Natural killer cell (primary cell): ENCODE data around the gene TMPRSS7. TPM values are rescaled to one million over a fixed set of nuclear protein-coding genes. Genes with fewer than 3 reads are reported as not detected.

Experiments used
- ATAC-seq, 3 donors: fragments of 150-1000 bp in 2 of 3; fragments of 200-7000 bp in 1 of 3; cut with Tn5 transposase; 1 replicate in 1 of 3; 2 replicates in 2 of 3; pipeline ENCODE4 v1.10.0; 2021; ENCODE audit warnings: mild to moderate bottlenecking in 2 of 3, moderate library complexity in 2 of 3
- DNase-seq, 2 donors: peaks; one replicate each; pipeline versions ENCODE4 v3.0.0 to v3.0.0-alpha.2; 2013 to 2021; ENCODE audit warnings: mixed read lengths in 1 of 2
- H3K27ac ChIP-seq: one replicate; pipeline ENCODE4 v1.5.1; 2013; ENCODE audit warnings: mild to moderate bottlenecking, low read length
- H3K27me3 ChIP-seq: one replicate; pipeline ENCODE4 v1.6.1; 2013; ENCODE audit warnings: low read length; ENCODE audit not compliant: control insufficient read depth, insufficient read depth
- H3K36me3 ChIP-seq: one replicate; pipeline ENCODE4 v1.6.1; 2013; ENCODE audit warnings: low read length; ENCODE audit not compliant: control insufficient read depth, insufficient read depth
- H3K4me1 ChIP-seq: one replicate; pipeline ENCODE4 v1.6.1; 2013; ENCODE audit warnings: low read length; ENCODE audit not compliant: control insufficient read depth, insufficient read depth
- H3K4me3 ChIP-seq: one replicate; pipeline ENCODE4 v1.5.1; 2013; ENCODE audit warnings: low read length
- H3K9me3 ChIP-seq: one replicate; pipeline ENCODE4 v1.6.1; 2013; ENCODE audit warnings: low read length; ENCODE audit not compliant: control insufficient read depth, insufficient read depth
- H3K27ac Mint-ChIP-seq, 2 donors: one replicate each; pipeline ENCODE4 v1.8.0; 2022; ENCODE audit warnings: mild to moderate bottlenecking in 2 of 2, mixed read lengths in 2 of 2, moderate library complexity in 1 of 2
- H3K27me3 Mint-ChIP-seq, 2 donors: one replicate each; pipeline ENCODE4 v1.8.0; 2022; ENCODE audit warnings: low read depth in 2 of 2, mixed read lengths in 2 of 2
- H3K36me3 Mint-ChIP-seq: one replicate; pipeline ENCODE4 v1.8.0; 2022; ENCODE audit warnings: mixed read lengths
- H3K4me1 Mint-ChIP-seq, 2 donors: one replicate each; pipeline ENCODE4 v1.8.0; 2022; ENCODE audit warnings: mixed read lengths in 2 of 2
- H3K4me3 Mint-ChIP-seq: one replicate; pipeline ENCODE4 v1.8.0; 2022; ENCODE audit warnings: mild to moderate bottlenecking, moderate library complexity, mixed read lengths
- H3K9me3 Mint-ChIP-seq, 2 donors: one replicate each; pipeline ENCODE4 v1.8.0; 2022; ENCODE audit warnings: mixed read lengths in 2 of 2
- CTCF ChIP-seq: fragments of 200-600 bp; IDR thresholded peaks from one replicate; pipeline ENCODE4 v1.8.0; 2022; ENCODE audit warnings: antibody characterized with exemption
- WGBS: methylation state at CpG from one replicate; pipeline ENCODE4 v1.1.7; 2013; ENCODE audit warnings: missing lambda C conversion rate; ENCODE audit not compliant: insufficient coverage; 5-methylcytosine and 5-hydroxymethylcytosine counted together
- intact Hi-C: fragments of 100-400 bp; cut with micrococcal nuclease; formaldehyde crosslinking; loops from one replicate; pipeline ENCODE4 v1.14.2; 2022
- total RNA-seq, 4 donors: library from RNA; stranded (reverse); fragments of 120-200 nt in 1 of 4; gene quantifications; one replicate each; pipeline versions ENCODE4 v1.2.3 to v1.2.4, GENCODE V29; 2013 to 2022

Gene TMPRSS7
- total RNA-seq, 3 donors from 2014 or later (not counting 1 experiment from before 2014, with no cell fraction given): not detected

- H3K4me3 ChIP-seq: no peak overlapping the region
- H3K9me3 Mint-ChIP-seq: peaks cover 0 to 2% of the 10 kb centered on the region in 2 donors
- H3K36me3 ChIP-seq: no peaks in the 10 kb centered on the region
- peaks cover 14 to 21% of the 10 kb centered on the region in 2 donors for H3K27me3 Mint-ChIP-seq
- no peaks in the 10 kb centered on the region for H3K4me1 Mint-ChIP-seq
- no peaks in the 10 kb centered on the region for H3K27me3 ChIP-seq
- no peak for DNase-seq
- no peaks in the 10 kb centered on the region for H3K4me1 ChIP-seq
- H3K36me3 Mint-ChIP-seq: no peaks in the 10 kb centered on the region
- H3K4me3 Mint-ChIP-seq: no peak overlapping the region
- no peaks in the 10 kb centered on the region for H3K9me3 ChIP-seq
- ATAC-seq: no peak
- intact Hi-C loops: no loop called here
- 92% methylated on average over 1 of the region's 2 CpGs for WGBS
- H3K27ac Mint-ChIP-seq: no peak overlapping the region
- H3K27ac ChIP-seq: no peak overlapping the region
- TF ChIP-seq CTCF: no peak
Observed at GRCh38 chr3:112074006-112074405, 39.5 kb downstream of the TMPRSS7 start.

- no peaks in the 10 kb centered on the region for H3K4me1 Mint-ChIP-seq
- no peak for TF ChIP-seq CTCF
- Histone ChIP-seq H3K4me3 (no peak overlapping the region), H3K9me3 (no peaks in the 10 kb centered on the region), H3K4me1 (no peaks in the 10 kb centered on the region), H3K27me3 (no peaks in the 10 kb centered on the region), H3K27ac (no peak overlapping the region), H3K36me3 (no peaks in the 10 kb centered on the region)
- DNase-seq (peak in 1 of 2 donors; percentile 64), ATAC-seq (peak in 1 of 3 donors; percentile 25)
- H3K27ac Mint-ChIP-seq: no peak overlapping the region
- intact Hi-C loops: no loop called here
- 76% methylated on average over 5 of the region's 6 CpGs for WGBS
- no peak overlapping the region for H3K4me3 Mint-ChIP-seq
- peaks cover 10 to 16% of the 10 kb centered on the region in 2 donors for H3K27me3 Mint-ChIP-seq
- no peaks in the 10 kb centered on the region for H3K9me3 Mint-ChIP-seq
- no peaks in the 10 kb centered on the region for H3K36me3 Mint-ChIP-seq
Observed at GRCh38 chr3:112074616-112075497, 40.3 kb downstream of the TMPRSS7 start.

DNA sequence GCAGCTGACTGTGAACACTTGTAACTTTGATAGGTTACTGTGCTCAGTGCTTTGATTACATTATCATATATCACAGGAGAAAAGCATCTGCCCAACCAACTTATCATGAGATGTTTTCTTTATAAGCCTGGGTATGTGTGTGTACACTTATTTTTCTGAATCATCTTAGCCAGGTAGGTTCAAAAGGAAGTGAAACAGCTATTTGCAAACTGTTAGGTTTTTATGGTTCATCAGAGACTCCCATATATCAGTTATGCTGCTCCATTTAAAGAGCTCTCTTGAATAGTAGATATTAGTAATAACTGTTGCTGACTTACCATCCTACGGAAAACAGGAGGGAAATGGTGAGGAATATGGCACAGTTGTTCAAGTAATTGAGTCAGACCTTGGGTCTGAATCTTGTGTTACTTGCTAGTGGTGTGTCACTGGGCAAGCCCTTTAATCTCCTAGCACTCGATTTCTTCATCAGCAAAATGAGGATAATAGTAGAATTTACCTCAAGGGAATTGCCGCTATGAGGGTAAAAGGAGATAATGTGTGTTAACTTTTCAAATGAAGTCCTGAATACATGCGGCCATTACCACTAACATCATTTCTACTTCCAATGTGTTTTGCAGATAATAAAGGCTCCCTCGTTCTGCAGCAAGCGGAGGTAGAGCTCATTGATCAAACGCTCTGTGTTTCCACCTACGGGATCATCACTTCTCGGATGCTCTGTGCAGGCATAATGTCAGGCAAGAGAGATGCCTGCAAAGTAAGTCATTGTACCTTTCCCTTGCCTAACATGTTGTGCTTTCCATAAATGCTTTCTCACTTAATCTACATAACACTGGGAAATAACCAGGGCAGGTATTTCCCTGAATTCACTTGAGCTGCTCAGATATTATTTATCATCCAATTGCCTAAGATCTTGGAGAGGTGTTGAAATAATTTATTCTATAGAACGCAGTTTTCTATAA lies 43.9 kb downstream of the TMPRSS7 start:
- 88% methylated on average over 8 of the region's 10 CpGs for WGBS
- no peak for TF ChIP-seq CTCF
- DNase-seq (no peak), ATAC-seq (no peak)
- no peak overlapping the region for H3K27ac Mint-ChIP-seq
- Histone ChIP-seq H3K9me3 (no peaks in the 10 kb centered on the region), H3K36me3 (no peaks in the 10 kb centered on the region), H3K27me3 (no peaks in the 10 kb centered on the region), H3K4me3 (no peak overlapping the region), H3K4me1 (no peaks in the 10 kb centered on the region), H3K27ac (no peak overlapping the region)
- no peaks in the 10 kb centered on the region for H3K9me3 Mint-ChIP-seq
- peaks cover 3 to 21% of the 10 kb centered on the region in 2 donors for H3K27me3 Mint-ChIP-seq
- no peak overlapping the region for H3K4me3 Mint-ChIP-seq
- H3K4me1 Mint-ChIP-seq: no peaks in the 10 kb centered on the region
- H3K36me3 Mint-ChIP-seq: no peaks in the 10 kb centered on the region
- intact Hi-C loops: no loop called here
